Neural crest cell (in vitro differentiated cells): Measurements from ENCODE around the gene EPHA5. TPM values are rescaled to one million over a fixed set of nuclear protein-coding genes. Genes with fewer than 3 reads are reported as not detected.

Experiments
- DNase-seq: peaks from one replicate; pipeline ENCODE4 v3.0.0; 2021; ENCODE audit warnings: low read depth, mixed read lengths, low spot score
- H3K27ac Mint-ChIP-seq: one replicate; pipeline ENCODE4 v1.8.0; 2021; ENCODE audit warnings: mild to moderate bottlenecking, mixed read lengths; ENCODE audit not compliant: unreplicated experiment
- H3K27me3 Mint-ChIP-seq: 2 replicates; pipeline ENCODE4 v1.8.0; 2021; ENCODE audit warnings: low read depth, mild to moderate bottlenecking, mixed read lengths
- H3K36me3 Mint-ChIP-seq: 2 replicates; pipeline ENCODE4 v1.8.0; 2021; ENCODE audit warnings: low read depth, mild to moderate bottlenecking, mixed read lengths
- H3K4me1 Mint-ChIP-seq: 2 replicates; pipeline ENCODE4 v1.8.0; 2021; ENCODE audit warnings: mixed read lengths
- H3K4me3 Mint-ChIP-seq: one replicate; pipeline ENCODE4 v1.8.0; 2021; ENCODE audit warnings: mild to moderate bottlenecking, mixed read lengths
- H3K9me3 Mint-ChIP-seq: 2 replicates; pipeline ENCODE4 v1.8.0; 2021; ENCODE audit warnings: mixed read lengths
- total RNA-seq: library from RNA; stranded (reverse); gene quantifications from 2 replicates; pipeline ENCODE4 v1.2.1, GENCODE V29; 2021
- TF ChIP-seq, protein P1 (sequence below): fragments of 200-600 bp; sonication (generic); conservative IDR thresholded peaks from 2 replicates; pipeline ENCODE4 v1.5.0; 2021; ENCODE audit warnings: antibody characterized with exemption, mild to moderate bottlenecking

The EPHA5 gene
- total RNA-seq, 1 donor from 2014 or later = 0.07 TPM

DNA sequence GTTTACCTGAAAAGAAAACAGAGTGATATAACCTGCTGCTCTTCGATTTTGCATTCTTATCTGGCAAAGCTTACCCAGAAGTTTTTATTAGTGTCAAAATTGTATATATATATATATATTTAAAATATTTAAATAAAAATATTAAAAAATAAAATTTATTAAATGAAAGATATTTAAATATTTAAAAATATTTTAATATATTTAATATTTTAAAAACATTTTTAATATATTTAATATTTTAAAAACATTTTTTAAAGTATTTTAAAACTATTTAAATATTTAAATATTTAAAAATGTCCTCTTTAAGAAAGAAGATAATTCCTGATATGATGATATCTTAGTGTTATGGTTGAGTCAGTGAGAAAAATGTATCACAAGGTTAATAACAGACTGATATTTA, 317.2 kb downstream of the EPHA5 start:
- Mint-ChIP-seq H3K27me3 (no peaks in the 10 kb centered on the region), H3K4me1 (no peaks in the 10 kb centered on the region), H3K9me3 (no peaks in the 10 kb centered on the region)

DNA sequence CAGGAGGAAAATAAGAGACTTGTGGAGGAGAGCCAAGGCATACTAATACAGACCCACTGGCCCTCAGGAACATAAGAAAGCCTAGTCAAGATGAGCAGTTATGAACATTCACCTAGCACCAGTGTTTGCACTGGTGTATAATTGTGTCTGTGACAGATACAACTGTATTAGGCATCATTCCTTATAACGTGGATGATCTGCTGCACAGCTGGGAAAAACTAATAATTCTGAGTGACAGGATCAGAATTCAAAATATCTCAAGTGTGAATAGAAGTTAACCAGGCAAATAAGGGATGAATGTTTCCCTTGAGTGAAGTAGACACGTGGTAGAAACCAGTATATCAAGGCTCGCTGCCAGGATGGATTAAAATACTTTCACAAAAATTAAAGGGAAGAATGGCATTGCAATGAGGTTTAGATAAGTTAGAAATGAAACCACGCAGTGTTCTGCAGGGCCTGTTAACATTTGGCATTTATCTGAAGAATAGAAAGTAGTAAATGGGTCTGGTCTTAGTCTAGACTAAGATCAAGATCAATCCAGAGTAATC, 325.9 kb downstream of the EPHA5 start:
- no peaks in the 10 kb centered on the region for H3K27me3 Mint-ChIP-seq
- H3K4me1 Mint-ChIP-seq = no peaks in the 10 kb centered on the region
- peaks cover 2% of the 10 kb centered on the region for H3K9me3 Mint-ChIP-seq
- H3K4me3 Mint-ChIP-seq = no peak overlapping the region
- H3K36me3 Mint-ChIP-seq = no peaks in the 10 kb centered on the region
- no peak for DNase-seq
- H3K27ac Mint-ChIP-seq = no peak overlapping the region
- TF ChIP-seq, protein P1, sequence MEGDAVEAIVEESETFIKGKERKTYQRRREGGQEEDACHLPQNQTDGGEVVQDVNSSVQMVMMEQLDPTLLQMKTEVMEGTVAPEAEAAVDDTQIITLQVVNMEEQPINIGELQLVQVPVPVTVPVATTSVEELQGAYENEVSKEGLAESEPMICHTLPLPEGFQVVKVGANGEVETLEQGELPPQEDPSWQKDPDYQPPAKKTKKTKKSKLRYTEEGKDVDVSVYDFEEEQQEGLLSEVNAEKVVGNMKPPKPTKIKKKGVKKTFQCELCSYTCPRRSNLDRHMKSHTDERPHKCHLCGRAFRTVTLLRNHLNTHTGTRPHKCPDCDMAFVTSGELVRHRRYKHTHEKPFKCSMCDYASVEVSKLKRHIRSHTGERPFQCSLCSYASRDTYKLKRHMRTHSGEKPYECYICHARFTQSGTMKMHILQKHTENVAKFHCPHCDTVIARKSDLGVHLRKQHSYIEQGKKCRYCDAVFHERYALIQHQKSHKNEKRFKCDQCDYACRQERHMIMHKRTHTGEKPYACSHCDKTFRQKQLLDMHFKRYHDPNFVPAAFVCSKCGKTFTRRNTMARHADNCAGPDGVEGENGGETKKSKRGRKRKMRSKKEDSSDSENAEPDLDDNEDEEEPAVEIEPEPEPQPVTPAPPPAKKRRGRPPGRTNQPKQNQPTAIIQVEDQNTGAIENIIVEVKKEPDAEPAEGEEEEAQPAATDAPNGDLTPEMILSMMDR = no peak

More for the DNA sequence above, 317.2 kb downstream of the EPHA5 start:
- no peak overlapping the region for H3K27ac Mint-ChIP-seq
- H3K4me3 Mint-ChIP-seq = no peak overlapping the region
- TF ChIP-seq, protein P1 = no peak
- H3K36me3 Mint-ChIP-seq = no peaks in the 10 kb centered on the region
- DNase-seq = no peak

DNA sequence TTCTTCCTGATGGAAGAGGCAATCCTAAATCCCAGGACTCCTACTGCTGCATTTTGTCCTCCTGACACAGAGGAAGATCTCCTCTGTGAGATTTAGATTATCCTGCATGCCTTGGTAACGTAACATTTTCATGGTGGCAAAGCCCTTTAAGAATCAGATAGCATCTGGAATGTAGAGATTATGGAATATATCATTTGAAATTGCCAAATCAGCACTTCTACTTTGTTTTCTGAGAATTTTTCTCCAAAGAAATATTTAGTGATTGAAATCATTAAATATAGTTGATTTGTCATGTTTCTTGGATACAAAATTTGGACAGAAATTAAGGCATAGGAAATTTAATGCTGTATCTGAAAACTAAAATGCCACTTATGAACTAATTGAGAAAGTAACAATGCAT, 326.9 kb downstream of the EPHA5 start:
- TF ChIP-seq, protein P1 = no peak
- Mint-ChIP-seq H3K9me3 (peaks cover 2% of the 10 kb centered on the region), H3K4me1 (no peaks in the 10 kb centered on the region), H3K36me3 (no peaks in the 10 kb centered on the region), H3K27ac (no peak overlapping the region), H3K27me3 (no peaks in the 10 kb centered on the region), H3K4me3 (no peak overlapping the region)
- no peak for DNase-seq

DNA sequence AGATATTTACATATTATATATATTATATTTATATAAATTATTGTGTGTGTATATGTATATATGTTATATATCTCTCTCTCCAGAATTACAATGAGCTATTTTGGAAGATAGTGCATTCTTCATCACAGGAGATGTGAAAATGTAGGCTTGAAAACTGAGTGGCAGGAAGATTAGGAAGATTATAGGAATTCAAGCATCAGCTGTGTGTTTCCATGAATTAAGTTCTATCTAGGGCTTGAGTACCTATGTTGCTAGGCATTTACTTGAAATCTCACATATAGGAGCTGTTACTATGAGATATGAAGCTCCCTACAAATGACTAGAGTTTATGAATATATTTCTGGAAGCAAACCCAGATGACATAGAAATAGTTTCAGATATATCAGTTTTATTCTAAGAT, 328.7 kb downstream of the EPHA5 start:
- Mint-ChIP-seq H3K9me3 (peaks cover 2% of the 10 kb centered on the region), H3K27me3 (no peaks in the 10 kb centered on the region), H3K4me1 (no peaks in the 10 kb centered on the region)

DNA sequence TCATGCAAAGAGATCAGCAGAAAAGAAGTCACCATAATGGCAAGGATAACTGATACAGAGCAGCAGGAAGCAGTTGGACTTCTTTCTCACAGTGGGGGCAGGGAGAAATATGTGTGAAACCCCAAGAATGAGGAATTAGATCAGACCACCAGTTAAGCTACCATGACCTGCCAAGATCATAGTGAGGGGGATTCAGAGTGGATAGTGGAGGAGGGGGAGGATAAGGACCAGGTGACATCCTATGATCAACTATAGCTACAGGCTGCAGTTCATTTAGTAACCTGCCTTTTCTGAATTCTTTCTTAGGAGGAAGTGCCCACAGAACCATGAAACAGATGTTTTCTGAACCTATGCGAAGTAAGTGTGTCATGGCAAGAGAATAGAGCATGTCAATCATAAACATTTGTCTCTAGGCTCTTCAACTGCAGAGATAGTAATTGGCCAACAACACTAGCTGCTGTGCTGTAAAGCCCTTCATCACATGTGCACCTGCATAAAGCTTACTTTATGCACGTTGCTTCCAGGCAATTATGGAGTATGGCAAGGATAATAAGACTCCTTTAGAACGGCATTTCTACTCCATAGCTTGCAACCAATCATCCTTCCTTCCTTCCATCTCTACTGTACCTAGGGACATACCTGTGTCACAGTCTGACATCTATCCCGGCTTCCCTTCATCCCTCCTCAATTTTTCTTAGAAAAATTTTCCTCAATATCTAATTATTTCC, 329.7 kb downstream of the EPHA5 start:
- Mint-ChIP-seq H3K27ac (no peak overlapping the region), H3K9me3 (peaks cover 2% of the 10 kb centered on the region), H3K4me1 (no peaks in the 10 kb centered on the region), H3K27me3 (no peaks in the 10 kb centered on the region), H3K4me3 (no peak overlapping the region), H3K36me3 (no peaks in the 10 kb centered on the region)
- DNase-seq = no peak
- TF ChIP-seq, protein P1 = no peak

More for the DNA sequence above, 328.7 kb downstream of the EPHA5 start:
- TF ChIP-seq, protein P1 = no peak
- Mint-ChIP-seq H3K4me3 (no peak overlapping the region), H3K36me3 (no peaks in the 10 kb centered on the region), H3K27ac (no peak overlapping the region)
- DNase-seq = no peak
